Bronchial smooth muscle cell (primary cell): Measurements from ENCODE around the gene C5orf46. TPM values are rescaled to one million over a fixed set of nuclear protein-coding genes. Genes with fewer than 3 reads are reported as not detected.

Source experiments
- total RNA-seq: library from RNA; depleted of rRNA; stranded (reverse); fragments of >200 nt; gene quantifications from 2 replicates; pipeline ENCODE4 v1.2.1, GENCODE V29; 2014

The C5orf46 gene
- 0.95 TPM in 1 of 2 replicates, not detected in the other for total RNA-seq

GRCh38 chr5:147906326-147907095 lies at the start of gene C5orf46:
TSS of gene C5orf46 (minus strand) at chr5:147906538. CDS start at chr5:147906501, 37 bp downstream.

GRCh38 chr5:147878066-147878759 lies 28.1 kb downstream of the C5orf46 start, which contains the start of gene SCGB3A2:
TSS of gene SCGB3A2 (plus strand) at chr5:147878711. CDS start at chr5:147878804, 93 bp downstream.

Other genes starting within 250 kb of the C5orf46 start
- 0.94 and 1.3 TPM in 2 replicates for gene JAKMIP2, start 123.8 kb downstream of the C5orf46 start, total RNA-seq
- gene SPINK1, start 74.9 kb downstream of the C5orf46 start, total RNA-seq: not detected in 2 replicates
- gene SCGB3A2, start 27.8 kb downstream of the C5orf46 start, total RNA-seq: not detected in 2 replicates
- under 0.01 and 0.09 TPM in 2 replicates for gene SPINK5, start 157.4 kb upstream of the C5orf46 start, total RNA-seq